HEK293 (cell line): Measurements from ENCODE around the gene ATP8A2.
A peak's percentile ranks its signal among the peaks of the same experiment; 100 is the strongest.

Experiments used
- AEBP2 ChIP-seq: fragments of 450-650 bp; formaldehyde crosslinking; IDR thresholded peaks from 2 replicates; pipeline ENCODE4 v1.5.1; 2016; ENCODE audit warnings: missing biosample characterization, missing genetic modification characterization, borderline replicate concordance
- ATF2 ChIP-seq: fragments of 450-650 bp; formaldehyde crosslinking; IDR thresholded peaks from 2 replicates; pipeline ENCODE4 v1.5.1; 2016; ENCODE audit warnings: missing biosample characterization, missing genetic modification characterization, low read depth
- GLIS1 ChIP-seq: fragments of 450-650 bp; formaldehyde crosslinking; IDR thresholded peaks from 2 replicates; pipeline ENCODE4 v1.5.1; 2016; ENCODE audit warnings: missing biosample characterization, missing genetic modification characterization
- MYNN ChIP-seq: fragments of 450-650 bp; formaldehyde crosslinking; IDR thresholded peaks from 2 replicates; pipeline ENCODE4 v1.5.1; 2016; ENCODE audit warnings: missing biosample characterization, missing genetic modification characterization, borderline replicate concordance
- OVOL3 ChIP-seq: fragments of 450-650 bp; formaldehyde crosslinking; IDR thresholded peaks from 2 replicates; pipeline ENCODE4 v1.5.1; 2016; ENCODE audit warnings: missing biosample characterization, missing genetic modification characterization
- SP7 ChIP-seq: fragments of 450-650 bp; formaldehyde crosslinking; IDR thresholded peaks from 2 replicates; pipeline ENCODE4 v1.5.1; 2016; ENCODE audit warnings: missing biosample characterization, missing genetic modification characterization
- ZBTB8A ChIP-seq: fragments of 450-650 bp; formaldehyde crosslinking; IDR thresholded peaks from 2 replicates; pipeline ENCODE4 v1.5.1; 2016; ENCODE audit warnings: missing biosample characterization, missing genetic modification characterization
- ZFHX2 ChIP-seq: fragments of 450-650 bp; formaldehyde crosslinking; conservative IDR thresholded peaks from 2 replicates; pipeline ENCODE4 v1.5.1; 2016; ENCODE audit warnings: missing biosample characterization, missing genetic modification characterization
- ZIC2 ChIP-seq: fragments of 450-650 bp; formaldehyde crosslinking; IDR thresholded peaks from 2 replicates; pipeline ENCODE4 v1.5.1; 2016; ENCODE audit warnings: missing biosample characterization, missing genetic modification characterization
- ZNF133 ChIP-seq: fragments of 450-650 bp; formaldehyde crosslinking; IDR thresholded peaks from 2 replicates; pipeline ENCODE4 v1.5.1; 2016; ENCODE audit warnings: missing biosample characterization, missing genetic modification characterization
- ZNF157 ChIP-seq: fragments of 450-650 bp; formaldehyde crosslinking; IDR thresholded peaks from 2 replicates; pipeline ENCODE4 v1.5.1; 2016; ENCODE audit warnings: missing biosample characterization, missing genetic modification characterization
- ZNF169 ChIP-seq: fragments of 450-650 bp; formaldehyde crosslinking; IDR thresholded peaks from 2 replicates; pipeline ENCODE4 v1.5.1; 2016; ENCODE audit warnings: missing biosample characterization, missing genetic modification characterization
- ZNF26 ChIP-seq: fragments of 450-650 bp; formaldehyde crosslinking; IDR thresholded peaks from 2 replicates; pipeline ENCODE4 v1.5.1; 2016; ENCODE audit warnings: missing biosample characterization, missing genetic modification characterization
- ZNF350 ChIP-seq: fragments of 450-650 bp; formaldehyde crosslinking; IDR thresholded peaks from 2 replicates; pipeline ENCODE4 v1.5.0; 2017; ENCODE audit warnings: missing biosample characterization, mild to moderate bottlenecking, missing genetic modification characterization
- ZNF37A ChIP-seq: fragments of 450-650 bp; IDR thresholded peaks from 2 replicates; pipeline ENCODE4 v1.5.1; 2018; ENCODE audit warnings: missing biosample characterization, missing genetic modification characterization
- ZNF580 ChIP-seq: fragments of 450-650 bp; formaldehyde crosslinking; IDR thresholded peaks from 2 replicates; pipeline ENCODE4 v1.5.1; 2016; ENCODE audit warnings: missing biosample characterization, missing genetic modification characterization
- ZNF664 ChIP-seq: fragments of 450-650 bp; formaldehyde crosslinking; IDR thresholded peaks from 2 replicates; pipeline ENCODE4 v1.5.1; 2016; ENCODE audit warnings: missing biosample characterization, missing genetic modification characterization
- ZNF776 ChIP-seq: fragments of 450-650 bp; formaldehyde crosslinking; IDR thresholded peaks from 2 replicates; pipeline ENCODE4 v1.5.0; 2017; ENCODE audit warnings: missing biosample characterization, missing genetic modification characterization, borderline replicate concordance
- ZSCAN18 ChIP-seq: fragments of 450-650 bp; formaldehyde crosslinking; IDR thresholded peaks from 2 replicates; pipeline ENCODE4 v1.5.1; 2016; ENCODE audit warnings: missing biosample characterization, missing genetic modification characterization
- TF ChIP-seq, protein P1 (sequence below): fragments of 450-650 bp; IDR thresholded peaks from 2 replicates; pipeline ENCODE4 v1.5.1; 2018; ENCODE audit warnings: missing biosample characterization, mild to moderate bottlenecking, missing genetic modification characterization
- TF ChIP-seq, protein P2 (sequence below): fragments of 450-650 bp; formaldehyde crosslinking; IDR thresholded peaks from 2 replicates; pipeline ENCODE4 v1.5.0; 2017; ENCODE audit warnings: missing biosample characterization, missing genetic modification characterization, borderline replicate concordance
- TF ChIP-seq, protein P3 (sequence below): fragments of 450-650 bp; formaldehyde crosslinking; IDR thresholded peaks from 2 replicates; pipeline ENCODE4 v1.5.1; 2017; ENCODE audit warnings: missing biosample characterization, missing genetic modification characterization
- TF ChIP-seq, protein P4 (sequence below): fragments of 450-650 bp; formaldehyde crosslinking; conservative IDR thresholded peaks from 2 replicates; pipeline ENCODE4 v1.5.1; 2016; ENCODE audit warnings: low read depth, missing biosample characterization, missing genetic modification characterization

ATP8A2 gene

DNA sequence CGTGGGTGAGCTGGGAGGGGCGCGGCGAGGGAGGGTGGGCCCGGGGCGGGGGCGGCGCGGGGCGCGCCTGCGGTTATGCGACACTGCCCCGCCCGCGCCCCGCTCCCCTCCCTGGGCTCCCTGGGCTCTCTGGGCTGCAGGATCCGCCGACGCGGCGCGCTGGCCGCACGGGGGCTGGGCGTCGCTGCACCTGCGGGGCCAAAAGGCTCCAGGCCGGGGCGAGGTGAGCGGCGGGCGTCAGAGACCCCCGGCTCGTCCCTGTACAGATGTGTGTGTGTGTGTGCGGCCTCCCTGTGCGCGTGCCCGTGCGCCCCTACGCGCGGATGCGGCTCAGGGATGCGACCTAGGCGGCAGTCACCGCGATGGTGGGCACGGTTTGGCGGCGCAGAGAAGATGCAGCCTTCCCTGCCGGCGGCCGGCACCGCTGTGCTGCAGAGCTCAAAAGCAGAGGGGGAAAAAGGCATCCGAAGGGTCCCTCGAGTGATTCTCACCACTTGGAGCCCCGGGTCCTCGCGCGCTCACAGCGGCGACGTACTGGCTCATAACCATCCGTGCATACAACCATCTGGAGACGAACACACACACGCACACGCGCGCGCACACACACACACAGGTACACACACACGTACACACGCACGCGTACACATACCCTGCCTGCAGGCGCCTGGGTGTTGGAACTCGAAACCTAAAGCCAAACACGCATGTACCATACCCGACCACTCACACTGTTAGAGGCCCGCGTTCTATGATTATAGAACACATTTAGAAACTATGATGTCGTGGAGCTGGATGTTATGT, 709 bp downstream of the ATP8A2 start (continued):
- TF ChIP-seq, protein P1, sequence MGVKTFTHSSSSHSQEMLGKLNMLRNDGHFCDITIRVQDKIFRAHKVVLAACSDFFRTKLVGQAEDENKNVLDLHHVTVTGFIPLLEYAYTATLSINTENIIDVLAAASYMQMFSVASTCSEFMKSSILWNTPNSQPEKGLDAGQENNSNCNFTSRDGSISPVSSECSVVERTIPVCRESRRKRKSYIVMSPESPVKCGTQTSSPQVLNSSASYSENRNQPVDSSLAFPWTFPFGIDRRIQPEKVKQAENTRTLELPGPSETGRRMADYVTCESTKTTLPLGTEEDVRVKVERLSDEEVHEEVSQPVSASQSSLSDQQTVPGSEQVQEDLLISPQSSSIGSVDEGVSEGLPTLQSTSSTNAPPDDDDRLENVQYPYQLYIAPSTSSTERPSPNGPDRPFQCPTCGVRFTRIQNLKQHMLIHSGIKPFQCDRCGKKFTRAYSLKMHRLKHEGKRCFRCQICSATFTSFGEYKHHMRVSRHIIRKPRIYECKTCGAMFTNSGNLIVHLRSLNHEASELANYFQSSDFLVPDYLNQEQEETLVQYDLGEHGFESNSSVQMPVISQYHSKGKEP (tag by site-specific recombination) = no peak
- TF ChIP-seq ZNF350 (tag by site-specific recombination) (no peak), ZNF169 (tag by site-specific recombination) (no peak), OVOL3 (tag by site-specific recombination) (no peak), ZSCAN18 (tag by site-specific recombination) (no peak), ZIC2 (tag by site-specific recombination) (peak; percentile 20; the same call in 1 of the 2 replicates), ATF2 (tag by site-specific recombination) (no peak), ZNF580 (tag by site-specific recombination) (no peak), ZNF37A (tag by site-specific recombination) (no peak), AEBP2 (tag by site-specific recombination) (no peak), ZNF133 (tag by site-specific recombination) (no peak), ZBTB8A (peak; percentile 71), GLIS1 (tag by site-specific recombination) (no peak), ZNF26 (no peak), ZNF664 (tag by site-specific recombination) (no peak), ZNF157 (tag by site-specific recombination) (no peak), ZNF776 (tag by site-specific recombination) (no peak), SP7 (tag by site-specific recombination) (no peak), ZFHX2 (tag by site-specific recombination) (peak; percentile 47), MYNN (no peak)
- TF ChIP-seq, protein P2, sequence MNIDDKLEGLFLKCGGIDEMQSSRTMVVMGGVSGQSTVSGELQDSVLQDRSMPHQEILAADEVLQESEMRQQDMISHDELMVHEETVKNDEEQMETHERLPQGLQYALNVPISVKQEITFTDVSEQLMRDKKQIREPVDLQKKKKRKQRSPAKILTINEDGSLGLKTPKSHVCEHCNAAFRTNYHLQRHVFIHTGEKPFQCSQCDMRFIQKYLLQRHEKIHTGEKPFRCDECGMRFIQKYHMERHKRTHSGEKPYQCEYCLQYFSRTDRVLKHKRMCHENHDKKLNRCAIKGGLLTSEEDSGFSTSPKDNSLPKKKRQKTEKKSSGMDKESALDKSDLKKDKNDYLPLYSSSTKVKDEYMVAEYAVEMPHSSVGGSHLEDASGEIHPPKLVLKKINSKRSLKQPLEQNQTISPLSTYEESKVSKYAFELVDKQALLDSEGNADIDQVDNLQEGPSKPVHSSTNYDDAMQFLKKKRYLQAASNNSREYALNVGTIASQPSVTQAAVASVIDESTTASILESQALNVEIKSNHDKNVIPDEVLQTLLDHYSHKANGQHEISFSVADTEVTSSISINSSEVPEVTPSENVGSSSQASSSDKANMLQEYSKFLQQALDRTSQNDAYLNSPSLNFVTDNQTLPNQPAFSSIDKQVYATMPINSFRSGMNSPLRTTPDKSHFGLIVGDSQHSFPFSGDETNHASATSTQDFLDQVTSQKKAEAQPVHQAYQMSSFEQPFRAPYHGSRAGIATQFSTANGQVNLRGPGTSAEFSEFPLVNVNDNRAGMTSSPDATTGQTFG = no peak
- TF ChIP-seq, protein P3, sequence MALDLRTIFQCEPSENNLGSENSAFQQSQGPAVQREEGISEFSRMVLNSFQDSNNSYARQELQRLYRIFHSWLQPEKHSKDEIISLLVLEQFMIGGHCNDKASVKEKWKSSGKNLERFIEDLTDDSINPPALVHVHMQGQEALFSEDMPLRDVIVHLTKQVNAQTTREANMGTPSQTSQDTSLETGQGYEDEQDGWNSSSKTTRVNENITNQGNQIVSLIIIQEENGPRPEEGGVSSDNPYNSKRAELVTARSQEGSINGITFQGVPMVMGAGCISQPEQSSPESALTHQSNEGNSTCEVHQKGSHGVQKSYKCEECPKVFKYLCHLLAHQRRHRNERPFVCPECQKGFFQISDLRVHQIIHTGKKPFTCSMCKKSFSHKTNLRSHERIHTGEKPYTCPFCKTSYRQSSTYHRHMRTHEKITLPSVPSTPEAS (tag by site-specific recombination) = peak; percentile 65
- TF ChIP-seq, protein P4, sequence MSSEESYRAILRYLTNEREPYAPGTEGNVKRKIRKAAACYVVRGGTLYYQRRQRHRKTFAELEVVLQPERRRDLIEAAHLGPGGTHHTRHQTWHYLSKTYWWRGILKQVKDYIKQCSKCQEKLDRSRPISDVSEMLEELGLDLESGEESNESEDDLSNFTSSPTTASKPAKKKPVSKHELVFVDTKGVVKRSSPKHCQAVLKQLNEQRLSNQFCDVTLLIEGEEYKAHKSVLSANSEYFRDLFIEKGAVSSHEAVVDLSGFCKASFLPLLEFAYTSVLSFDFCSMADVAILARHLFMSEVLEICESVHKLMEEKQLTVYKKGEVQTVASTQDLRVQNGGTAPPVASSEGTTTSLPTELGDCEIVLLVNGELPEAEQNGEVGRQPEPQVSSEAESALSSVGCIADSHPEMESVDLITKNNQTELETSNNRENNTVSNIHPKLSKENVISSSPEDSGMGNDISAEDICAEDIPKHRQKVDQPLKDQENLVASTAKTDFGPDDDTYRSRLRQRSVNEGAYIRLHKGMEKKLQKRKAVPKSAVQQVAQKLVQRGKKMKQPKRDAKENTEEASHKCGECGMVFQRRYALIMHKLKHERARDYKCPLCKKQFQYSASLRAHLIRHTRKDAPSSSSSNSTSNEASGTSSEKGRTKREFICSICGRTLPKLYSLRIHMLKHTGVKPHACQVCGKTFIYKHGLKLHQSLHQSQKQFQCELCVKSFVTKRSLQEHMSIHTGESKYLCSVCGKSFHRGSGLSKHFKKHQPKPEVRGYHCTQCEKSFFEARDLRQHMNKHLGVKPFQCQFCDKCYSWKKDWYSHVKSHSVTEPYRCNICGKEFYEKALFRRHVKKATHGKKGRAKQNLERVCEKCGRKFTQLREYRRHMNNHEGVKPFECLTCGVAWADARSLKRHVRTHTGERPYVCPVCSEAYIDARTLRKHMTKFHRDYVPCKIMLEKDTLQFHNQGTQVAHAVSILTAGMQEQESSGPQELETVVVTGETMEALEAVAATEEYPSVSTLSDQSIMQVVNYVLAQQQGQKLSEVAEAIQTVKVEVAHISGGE = no peak
